ENCODE measurements around the gene HOXB9. TPM values are rescaled to one million over a fixed set of nuclear protein-coding genes. Genes with fewer than 3 reads are reported as not detected.

Gene HOXB9
- polyA plus RNA-seq, 3 donors: not detected

DNA sequence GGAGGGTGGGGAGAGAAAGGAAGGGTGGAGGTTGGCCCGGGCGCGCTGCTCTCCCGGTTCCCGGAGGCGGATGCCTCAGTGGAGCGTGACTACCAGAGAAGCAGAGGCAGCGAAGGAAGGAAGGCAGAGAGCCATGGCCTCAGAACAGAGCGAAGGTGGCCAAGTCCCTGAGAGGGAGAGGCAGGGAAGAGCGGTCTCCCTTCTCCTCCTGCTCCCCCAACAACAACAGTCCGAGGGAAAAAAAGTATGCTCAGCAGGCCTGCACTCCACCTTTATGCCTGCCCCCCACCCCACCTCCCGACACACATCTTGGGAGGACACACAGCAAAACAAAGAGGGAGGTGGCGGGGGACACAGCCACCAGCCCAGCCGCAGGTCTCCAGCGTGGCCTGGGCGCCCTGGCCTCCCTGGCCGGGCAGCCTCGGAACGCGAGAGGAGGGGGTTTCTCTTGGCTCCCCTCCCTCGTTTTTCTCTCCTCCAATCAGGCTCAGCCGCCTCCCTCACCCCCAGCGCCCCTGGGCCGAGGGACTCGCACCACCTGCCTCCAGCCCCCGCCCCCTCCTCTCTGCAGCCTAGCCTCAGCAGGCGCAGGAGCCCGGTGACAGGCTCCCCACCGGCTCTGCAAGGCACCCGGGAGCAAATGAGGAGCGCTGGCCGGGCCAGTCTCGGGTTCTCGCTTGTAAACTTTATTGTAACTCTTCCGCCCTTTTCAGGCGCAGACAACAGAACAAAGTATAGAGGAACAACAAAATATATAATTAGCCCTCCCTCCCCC, 14.3 kb downstream of the HOXB9 start:
- TF ChIP-seq, protein P1, sequence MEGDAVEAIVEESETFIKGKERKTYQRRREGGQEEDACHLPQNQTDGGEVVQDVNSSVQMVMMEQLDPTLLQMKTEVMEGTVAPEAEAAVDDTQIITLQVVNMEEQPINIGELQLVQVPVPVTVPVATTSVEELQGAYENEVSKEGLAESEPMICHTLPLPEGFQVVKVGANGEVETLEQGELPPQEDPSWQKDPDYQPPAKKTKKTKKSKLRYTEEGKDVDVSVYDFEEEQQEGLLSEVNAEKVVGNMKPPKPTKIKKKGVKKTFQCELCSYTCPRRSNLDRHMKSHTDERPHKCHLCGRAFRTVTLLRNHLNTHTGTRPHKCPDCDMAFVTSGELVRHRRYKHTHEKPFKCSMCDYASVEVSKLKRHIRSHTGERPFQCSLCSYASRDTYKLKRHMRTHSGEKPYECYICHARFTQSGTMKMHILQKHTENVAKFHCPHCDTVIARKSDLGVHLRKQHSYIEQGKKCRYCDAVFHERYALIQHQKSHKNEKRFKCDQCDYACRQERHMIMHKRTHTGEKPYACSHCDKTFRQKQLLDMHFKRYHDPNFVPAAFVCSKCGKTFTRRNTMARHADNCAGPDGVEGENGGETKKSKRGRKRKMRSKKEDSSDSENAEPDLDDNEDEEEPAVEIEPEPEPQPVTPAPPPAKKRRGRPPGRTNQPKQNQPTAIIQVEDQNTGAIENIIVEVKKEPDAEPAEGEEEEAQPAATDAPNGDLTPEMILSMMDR (IDR thresholded peaks at IDR 0.05): no peak
- Histone ChIP-seq H3K4me1 (ENCODE audit: control insufficient read depth in 1 of 2, insufficient read depth in 2 of 2, low read length in 2 of 2) (peaks cover 36 to 43% of the 10 kb centered on the region in 2 donors), H3K4me3 (replicated peaks in 1 of 3; ENCODE audit: low read depth in 2 of 3, low read length in 3 of 3) (peak overlapping the region in 1 of 3 experiments; percentile 78), H4K20me1 (ENCODE audit: insufficient read depth, low read length) (no peaks in the 10 kb centered on the region), H3K36me3 (replicated peaks in 1 of 2; ENCODE audit: control insufficient read depth in 1 of 2, insufficient read depth in 2 of 2, low read length in 2 of 2) (no peaks in the 10 kb centered on the region), H3K27ac (ENCODE audit: low read depth in 1 of 2, low read length in 2 of 2) (no peak overlapping the region), H3K4me2 (replicated peaks; ENCODE audit: extremely low read depth, low read length, poor library complexity, severe bottlenecking) (peak overlapping the region; percentile 99), H3K79me2 (ENCODE audit: insufficient read depth, low read length) (no peaks in the 10 kb centered on the region), H3K27me3 (ENCODE audit: control insufficient read depth in 2 of 2, insufficient read depth in 2 of 2, low read length in 2 of 2) (peaks cover 73 to 98% of the 10 kb centered on the region in 2 donors), H2AFZ (ENCODE audit: insufficient read depth, low read depth, low read length, poor library complexity, severe bottlenecking) (no peak overlapping the region), H3K9ac (ENCODE audit: insufficient read depth, low read length, poor library complexity, severe bottlenecking) (no peak overlapping the region), H3K9me3 (replicated peaks in 1 of 2; ENCODE audit: control insufficient read depth in 1 of 2, insufficient read depth in 1 of 2, low read length in 2 of 2) (peaks cover 9 to 48% of the 10 kb centered on the region in 2 donors)
- intact Hi-C loops (cut with micrococcal nuclease): no loop called here
- H3K27ac Mint-ChIP-seq: peak overlapping the region in 1 of 7 donors; percentile 60
- peaks cover 39% of the 10 kb centered on the region for H3K4me1 Mint-ChIP-seq
- H3K27me3 Mint-ChIP-seq (ENCODE audit: low read depth in 3 of 3): peaks cover 93 to 98% (median 96%) of the 10 kb centered on the region in 3 donors
- peaks cover 0 to 49% (median 27%) of the 10 kb centered on the region in 7 donors for H3K9me3 Mint-ChIP-seq
- H3K36me3 Mint-ChIP-seq: peaks cover 9 to 16% of the 10 kb centered on the region in 2 donors
- peak overlapping the region; percentile 80 to 96 for H3K4me3 Mint-ChIP-seq
- no peak for DNase-seq
- WGBS (ENCODE audit: insufficient coverage): 2% methylated on average over 17 of the region's 36 CpGs

DNA sequence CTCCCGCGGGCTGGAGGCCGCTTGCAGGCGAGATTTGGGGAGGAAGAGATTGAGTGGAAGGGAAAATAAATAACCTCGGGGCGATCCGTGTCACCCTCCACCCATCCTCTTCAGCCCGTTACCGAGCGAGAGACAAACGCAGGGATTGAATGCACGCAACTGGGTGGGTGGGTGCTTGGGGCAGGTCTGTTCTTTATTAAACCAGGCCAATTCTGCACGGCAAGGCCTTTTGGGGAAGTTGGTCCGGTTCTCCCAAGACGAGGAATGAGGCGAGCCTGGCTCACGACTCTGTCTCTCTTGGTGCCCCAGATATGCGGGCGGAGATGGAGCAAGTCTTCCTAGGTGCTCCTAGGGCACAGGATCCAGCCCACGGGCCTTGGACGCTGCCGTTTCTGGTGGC, 14.9 kb downstream of the HOXB9 start:
- TF ChIP-seq, protein P1 (IDR thresholded peaks at IDR 0.05): no peak
- Histone ChIP-seq H3K9ac (ENCODE audit: insufficient read depth, low read length, poor library complexity, severe bottlenecking) (peak overlapping the region; percentile 27), H3K79me2 (ENCODE audit: insufficient read depth, low read length) (no peaks in the 10 kb centered on the region), H3K4me1 (ENCODE audit: control insufficient read depth in 1 of 2, insufficient read depth in 2 of 2, low read length in 2 of 2) (peaks cover 36 to 43% of the 10 kb centered on the region in 2 donors), H4K20me1 (ENCODE audit: insufficient read depth, low read length) (no peaks in the 10 kb centered on the region), H3K27me3 (ENCODE audit: control insufficient read depth in 2 of 2, insufficient read depth in 2 of 2, low read length in 2 of 2) (peaks cover 66 to 98% of the 10 kb centered on the region in 2 donors), H3K4me2 (replicated peaks; ENCODE audit: extremely low read depth, low read length, poor library complexity, severe bottlenecking) (peak overlapping the region; percentile 99), H3K9me3 (replicated peaks in 1 of 2; ENCODE audit: control insufficient read depth in 1 of 2, insufficient read depth in 1 of 2, low read length in 2 of 2) (peaks cover 9 to 42% of the 10 kb centered on the region in 2 donors), H3K4me3 (replicated peaks in 1 of 3; ENCODE audit: low read depth in 2 of 3, low read length in 3 of 3) (peak overlapping the region; percentile 36 to 78 (median 51)), H2AFZ (ENCODE audit: insufficient read depth, low read depth, low read length, poor library complexity, severe bottlenecking) (peak overlapping the region; percentile 86), H3K36me3 (replicated peaks in 1 of 2; ENCODE audit: control insufficient read depth in 1 of 2, insufficient read depth in 2 of 2, low read length in 2 of 2) (no peaks in the 10 kb centered on the region), H3K27ac (ENCODE audit: low read depth in 1 of 2, low read length in 2 of 2) (no peak overlapping the region)
- Mint-ChIP-seq H3K27ac (peak overlapping the region in 1 of 7 donors; percentile 73), H3K4me3 (peak overlapping the region; percentile 80 to 96), H3K4me1 (peaks cover 39% of the 10 kb centered on the region), H3K27me3 (ENCODE audit: low read depth in 3 of 3) (peaks cover 92 to 98% (median 96%) of the 10 kb centered on the region in 3 donors), H3K9me3 (peaks cover 0 to 45% (median 27%) of the 10 kb centered on the region in 7 donors), H3K36me3 (peaks cover 9 to 16% of the 10 kb centered on the region in 2 donors)
- 2% methylated on average over 11 of the region's 22 CpGs for WGBS (ENCODE audit: insufficient coverage)
- peak; percentile 23 to 52 (median 49) for DNase-seq
- intact Hi-C loops (cut with micrococcal nuclease): no loop called here
